ENCODE results near the gene GATA1. TPM values are rescaled to one million over a fixed set of nuclear protein-coding genes. Genes with fewer than 3 reads are reported as not detected.

Gene GATA1
- total and polyA plus RNA-seq, 11 donors, result 0.16 TPM; not detected in 10

GRCh38 chrX:48749182-48749581 lies 37.2 kb upstream of the GATA1 start:
- intact Hi-C loops (cut with DNase I), result loop anchor here in 2 of 10 donors (5.0 to 10.0 kb wide), 2 partner anchors 46 to 48 kb away; no protein-coding TSS in a partner anchor

GRCh38 chrX:48751343-48751742 lies 35.0 kb upstream of the GATA1 start:
- ATAC-seq, result no peak
- intact Hi-C loops (cut with DNase I), result no loop called here
- 78 to 91% (median 84%) methylated on average over 3 of the region's 3 CpGs for WGBS, 4 donors

More at GRCh38 chrX:48749182-48749581, 37.2 kb upstream of the GATA1 start:
- WGBS, 4 donors, result 79 to 88% (median 86%) methylated on average over 5 of the region's 5 CpGs
- H3K36me3 ChIP-seq, result no peaks in the 10 kb centered on the region
- H3K27ac ChIP-seq, result no peak overlapping the region
- H3K27me3 ChIP-seq, result no peaks in the 10 kb centered on the region
- ATAC-seq (no peak), DNase-seq (no peak)
- no peaks in the 10 kb centered on the region for H3K9me3 ChIP-seq
- H3K4me3 ChIP-seq, result no peak overlapping the region
- no peaks in the 10 kb centered on the region for H3K4me1 ChIP-seq
- TF ChIP-seq CTCF (IDR thresholded peaks at IDR 0.05) (no peak), POLR2A (IDR thresholded peaks at IDR 0.05) (no peak)

GRCh38 chrX:48752498-48752897 lies 33.9 kb upstream of the GATA1 start:
- ATAC-seq (no peak), DNase-seq (no peak)
- WGBS, 4 donors, result 67 to 85% (median 74%) methylated on average over 6 to 7 of the region's 7 CpGs
- H3K4me3 ChIP-seq, result no peak overlapping the region
- H3K27ac ChIP-seq, result no peak overlapping the region
- TF ChIP-seq POLR2A (IDR thresholded peaks at IDR 0.05) (no peak), CTCF (IDR thresholded peaks at IDR 0.05) (no peak)
- no peaks in the 10 kb centered on the region for H3K9me3 ChIP-seq
- H3K27me3 ChIP-seq, result peaks cover 0 to 4% (median 0%) of the 10 kb centered on the region in 9 donors
- intact Hi-C loops (cut with DNase I), result no loop called here
- no peaks in the 10 kb centered on the region for H3K36me3 ChIP-seq
- no peaks in the 10 kb centered on the region for H3K4me1 ChIP-seq

More at GRCh38 chrX:48751343-48751742, 35.0 kb upstream of the GATA1 start:
- no peak overlapping the region for H3K27ac ChIP-seq
- no peak for DNase-seq
- H3K9me3 ChIP-seq, result no peaks in the 10 kb centered on the region
- H3K4me1 ChIP-seq, result no peaks in the 10 kb centered on the region
- no peaks in the 10 kb centered on the region for H3K36me3 ChIP-seq
- H3K4me3 ChIP-seq, result no peak overlapping the region
- TF ChIP-seq POLR2A (IDR thresholded peaks at IDR 0.05), result no peak
- no peak for TF ChIP-seq CTCF (IDR thresholded peaks at IDR 0.05)
- H3K27me3 ChIP-seq, result no peaks in the 10 kb centered on the region

GRCh38 chrX:48753708-48754228 lies 32.6 kb upstream of the GATA1 start:
- DNase-seq, result no peak
- intact Hi-C loops (cut with DNase I), result no loop called here
- no peak overlapping the region for H3K4me3 ChIP-seq
- H3K36me3 ChIP-seq, result no peaks in the 10 kb centered on the region
- no peak for TF ChIP-seq CTCF (IDR thresholded peaks at IDR 0.05)
- TF ChIP-seq POLR2A (IDR thresholded peaks at IDR 0.05), result no peak
- ATAC-seq, result no peak
- 59 to 70% (median 61%) methylated on average over 8 of the region's 8 CpGs for WGBS, 4 donors
- H3K27ac ChIP-seq, result no peak overlapping the region
- H3K27me3 ChIP-seq, result peaks cover 0 to 4% (median 0%) of the 10 kb centered on the region in 9 donors
- no peaks in the 10 kb centered on the region for H3K9me3 ChIP-seq
- no peaks in the 10 kb centered on the region for H3K4me1 ChIP-seq

Data from heart left ventricle (tissue), 16 donors.